Esophagus squamous epithelium (tissue), 5 donors: ENCODE measurements around the gene DUSP9. TPM values are rescaled to one million over a fixed set of nuclear protein-coding genes. Genes with fewer than 3 reads are reported as not detected.
"Not testable (repeated sequence)": the region's sequence is repeated elsewhere in the genome, so short reads cannot be mapped to it uniquely, and the experiment has no call there.

Source experiments
- DNase-seq: peaks from one replicate; lab custom pipeline; 2025; lab: John Stamatoyannopoulos, UW
- H3K27ac ChIP-seq, 4 donors: fragments of 200-600 bp; sonication (generic); one replicate each; pipeline ENCODE4 v1.5.1; 2016 to 2019; ENCODE audit warnings: mild to moderate bottlenecking in 1 of 4
- H3K27me3 ChIP-seq, 4 donors: fragments of 200-600 bp; sonication (generic); 1 replicate in 3 of 4; 2 replicates in 1 of 4; pipeline versions ENCODE4 v1.5.1 to v1.6.0; 2017 to 2021; ENCODE audit warnings: antibody characterized with exemption in 1 of 4
- H3K36me3 ChIP-seq, 3 donors: fragments of 200-600 bp; sonication (generic); one replicate each; pipeline ENCODE4 v1.5.1; 2016 to 2019
- H3K4me1 ChIP-seq, 3 donors: fragments of 200-600 bp; sonication (generic); one replicate each; pipeline ENCODE4 v1.5.1; 2017 to 2019
- H3K4me3 ChIP-seq, 4 donors: fragments of 200-600 bp; sonication (generic); 1 replicate in 3 of 4; 2 replicates in 1 of 4; pipeline ENCODE4 v1.5.1; 2016 to 2019; ENCODE audit warnings: mild to moderate bottlenecking in 2 of 4, moderate library complexity in 1 of 4
- H3K9me3 ChIP-seq, 3 donors: fragments of 200-600 bp; sonication (generic); one replicate each; pipeline ENCODE4 v1.5.1; 2016 to 2019
- CTCF ChIP-seq, 6 experiments: fragments of 450-650 bp in 4 of 6; fragments of 200-600 bp in 2 of 6; sonication (generic) in 2 of 6; IDR thresholded peaks; one replicate each; pipeline ENCODE4 v1.5.1; 2016 to 2019; ENCODE audit warnings: antibody characterized with exemption in 6 of 6, mild to moderate bottlenecking in 4 of 6, moderate library complexity in 4 of 6
- POLR2A ChIP-seq, 4 donors: fragments of 450-650 bp; IDR thresholded peaks; one replicate each; pipeline ENCODE4 v1.6.1; 2017; ENCODE audit warnings: antibody characterized with exemption in 4 of 4, mild to moderate bottlenecking in 4 of 4, moderate library complexity in 3 of 4
- WGBS, 2 donors: methylation state at CpG; one replicate each; pipeline ENCODE4 v1.1.5; 2018; 5-methylcytosine and 5-hydroxymethylcytosine counted together
- intact Hi-C: fragments of 100-400 bp; cut with DNase I; formaldehyde crosslinking; loops from one replicate; pipeline ENCODE4 v1.15.0; 2022
- total RNA-seq, 4 donors: library from RNA; depleted of rRNA; stranded (reverse); fragments of >200 nt; gene quantifications; one replicate each; pipeline ENCODE4 v1.1.0, GENCODE V29; 2016
- donor health status: DM: yes; HTN: yes; CAD: no.

DUSP9 gene
- total RNA-seq, 4 donors from 2014 or later: 0.38 to 4.0 (median 1.3) TPM

GRCh38 chrX:153681175-153681574, 34.2 kb downstream of the DUSP9 start:
- no peak for TF ChIP-seq CTCF (IDR thresholded peaks at IDR 0.05)
- TF ChIP-seq POLR2A (IDR thresholded peaks at IDR 0.05): no peak
- 70 to 76% methylated on average over 3 to 11 of the region's 12 CpGs for WGBS, 2 donors
- no peaks in the 10 kb centered on the region for H3K9me3 ChIP-seq
- no peaks in the 10 kb centered on the region for H3K36me3 ChIP-seq
- no peak for DNase-seq
- no peaks in the 10 kb centered on the region for H3K4me1 ChIP-seq
- no peak overlapping the region for H3K27ac ChIP-seq
- intact Hi-C loops: no loop called here
- no peak overlapping the region for H3K4me3 ChIP-seq
- no peaks in the 10 kb centered on the region for H3K27me3 ChIP-seq

- DNase-seq, H3K27ac ChIP-seq, H3K36me3 ChIP-seq, intact Hi-C loops, H3K27me3 ChIP-seq, H3K4me3 ChIP-seq, H3K9me3 ChIP-seq: not testable (repeated sequence)
- WGBS, 2 donors: 60 to 100% methylated on average over 1 to 2 of the region's 8 CpGs
- peaks cover 0 to 13% (median 8%) of the 10 kb centered on the region in 3 donors for H3K4me1 ChIP-seq
Measured at GRCh38 chrX:153683486-153683885, 36.5 kb downstream of the DUSP9 start.

GRCh38 chrX:153684467-153685155, 37.6 kb downstream of the DUSP9 start:
- Histone ChIP-seq H3K36me3 (no peaks in the 10 kb centered on the region), H3K9me3 (no peaks in the 10 kb centered on the region), H3K4me3 (no peak overlapping the region), H3K27me3 (no peaks in the 10 kb centered on the region), H3K4me1 (peaks cover 0 to 21% (median 8%) of the 10 kb centered on the region in 3 donors), H3K27ac (no peak overlapping the region)
- no peak for DNase-seq
- 40 to 74% methylated on average over 2 to 3 of the region's 21 CpGs for WGBS, 2 donors
- intact Hi-C loops: no loop called here
- TF ChIP-seq CTCF (IDR thresholded peaks at IDR 0.05) (no peak), POLR2A (IDR thresholded peaks at IDR 0.05) (no peak)

- whole genome bisulfite sequencing, 2 donors: no CpG with 5 or more reads among the region's 21 CpGs
- Histone ChIP-seq H3K36me3 (no peaks in the 10 kb centered on the region), H3K27ac (no peak overlapping the region), H3K9me3 (no peaks in the 10 kb centered on the region), H3K4me1 (peaks cover 0 to 26% (median 8%) of the 10 kb centered on the region in 3 donors), H3K4me3 (no peak overlapping the region), H3K27me3 (no peaks in the 10 kb centered on the region)
- intact Hi-C loops: no loop called here
- no peak for DNase-seq
- TF ChIP-seq POLR2A (IDR thresholded peaks at IDR 0.05) (no peak), CTCF (IDR thresholded peaks at IDR 0.05) (no peak)
Measured at GRCh38 chrX:153685156-153685536, 38.1 kb downstream of the DUSP9 start.

GRCh38 chrX:153685751-153686696, 39.0 kb downstream of the DUSP9 start:
- Histone ChIP-seq H3K4me3 (no peak overlapping the region), H3K4me1 (peaks cover 0 to 35% (median 8%) of the 10 kb centered on the region in 3 donors), H3K27me3 (no peaks in the 10 kb centered on the region), H3K27ac (no peak overlapping the region), H3K9me3 (no peaks in the 10 kb centered on the region), H3K36me3 (no peaks in the 10 kb centered on the region)
- intact Hi-C loops: no loop called here
- 75 to 83% methylated on average over 6 to 20 of the region's 24 CpGs for WGBS, 2 donors
- no peak for DNase-seq
- TF ChIP-seq POLR2A (IDR thresholded peaks at IDR 0.05) (no peak), CTCF (IDR thresholded peaks at IDR 0.05) (no peak)
